ENCODE measurements around the gene TESK2.

Gene TESK2

DNA sequence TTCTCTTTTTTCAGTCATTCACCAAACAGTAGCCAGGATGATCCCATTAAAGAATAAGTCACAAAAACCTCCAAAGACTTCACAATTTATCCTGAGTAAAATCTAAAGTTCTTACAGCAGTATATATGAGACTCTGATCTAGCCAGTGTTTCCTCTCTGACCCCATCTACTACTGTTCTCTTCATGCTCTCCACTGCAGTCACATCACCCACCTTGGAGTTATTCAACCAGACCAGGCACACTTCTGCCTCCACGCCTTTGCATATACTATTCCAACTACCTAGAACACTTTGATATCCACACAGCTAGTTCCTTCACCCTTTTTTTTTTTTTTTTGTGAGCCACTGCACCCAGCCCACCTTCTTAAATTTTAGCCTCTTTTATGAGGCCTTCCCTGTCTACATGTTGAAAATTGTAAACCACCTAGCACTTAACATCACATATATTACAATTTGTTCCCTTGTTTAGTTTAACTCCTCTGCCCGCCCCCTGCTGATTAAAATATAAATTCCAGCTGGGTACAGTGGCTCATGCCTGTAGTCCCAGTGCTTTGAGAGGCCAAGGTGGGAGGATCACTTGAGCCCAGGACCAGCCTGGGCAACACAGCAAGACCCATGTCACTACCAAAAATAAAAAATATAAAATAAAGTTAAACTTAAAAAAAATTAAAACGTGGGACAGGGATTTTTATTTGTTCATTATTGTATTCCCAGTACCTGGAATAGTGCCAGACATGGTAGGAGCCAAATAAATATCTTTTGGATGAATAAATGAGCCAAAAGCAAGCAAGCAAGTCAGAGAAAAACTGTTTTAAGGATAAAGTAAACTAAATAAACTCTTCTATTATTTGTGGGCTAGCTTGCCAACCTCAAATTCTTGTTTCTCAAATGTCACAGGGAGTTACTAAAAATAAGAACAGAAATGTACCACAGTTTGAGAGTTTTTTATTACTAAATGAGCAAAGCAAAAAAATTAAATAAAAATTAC is 115.6 kb downstream of the TESK2 start:
- peak; percentile 35; the same call in 2 of the 3 replicates for ATAC-seq
- TF ChIP-seq ESRRG (CRISPR knock-in tag; IDR thresholded peaks at IDR 0.05) (no peak), TCF4 (CRISPR knock-in tag; IDR thresholded peaks at IDR 0.05; ENCODE audit: borderline replicate concordance) (no peak), ARNTL (CRISPR knock-in tag; IDR thresholded peaks at IDR 0.05; ENCODE audit: borderline replicate concordance, low read depth) (no peak), GLIS3 (CRISPR knock-in tag; IDR thresholded peaks at IDR 0.05) (no peak), ISL1 (CRISPR knock-in tag; IDR thresholded peaks at IDR 0.05) (no peak), ZNF565 (CRISPR knock-in tag; conservative IDR thresholded peaks at IDR 0.05; ENCODE audit: low read depth) (no peak), TOX (CRISPR knock-in tag; IDR thresholded peaks at IDR 0.05; ENCODE audit: borderline replicate concordance) (no peak), ZFP3 (CRISPR knock-in tag; IDR thresholded peaks at IDR 0.05) (no peak), ZC3H10 (CRISPR knock-in tag; IDR thresholded peaks at IDR 0.05) (no peak), ZNF8 (CRISPR knock-in tag; IDR thresholded peaks at IDR 0.05) (no peak), CSDC2 (CRISPR knock-in tag; IDR thresholded peaks at IDR 0.05) (no peak), SNAI2 (CRISPR knock-in tag; IDR thresholded peaks at IDR 0.05) (no peak), RARB (CRISPR knock-in tag; IDR thresholded peaks at IDR 0.05) (no peak)
- TF ChIP-seq, protein P1, sequence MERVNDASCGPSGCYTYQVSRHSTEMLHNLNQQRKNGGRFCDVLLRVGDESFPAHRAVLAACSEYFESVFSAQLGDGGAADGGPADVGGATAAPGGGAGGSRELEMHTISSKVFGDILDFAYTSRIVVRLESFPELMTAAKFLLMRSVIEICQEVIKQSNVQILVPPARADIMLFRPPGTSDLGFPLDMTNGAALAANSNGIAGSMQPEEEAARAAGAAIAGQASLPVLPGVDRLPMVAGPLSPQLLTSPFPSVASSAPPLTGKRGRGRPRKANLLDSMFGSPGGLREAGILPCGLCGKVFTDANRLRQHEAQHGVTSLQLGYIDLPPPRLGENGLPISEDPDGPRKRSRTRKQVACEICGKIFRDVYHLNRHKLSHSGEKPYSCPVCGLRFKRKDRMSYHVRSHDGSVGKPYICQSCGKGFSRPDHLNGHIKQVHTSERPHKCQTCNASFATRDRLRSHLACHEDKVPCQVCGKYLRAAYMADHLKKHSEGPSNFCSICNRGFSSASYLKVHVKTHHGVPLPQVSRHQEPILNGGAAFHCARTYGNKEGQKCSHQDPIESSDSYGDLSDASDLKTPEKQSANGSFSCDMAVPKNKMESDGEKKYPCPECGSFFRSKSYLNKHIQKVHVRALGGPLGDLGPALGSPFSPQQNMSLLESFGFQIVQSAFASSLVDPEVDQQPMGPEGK (CRISPR knock-in tag; IDR thresholded peaks at IDR 0.05; ENCODE audit: borderline replicate concordance): no peak
- TF ChIP-seq, protein P2, sequence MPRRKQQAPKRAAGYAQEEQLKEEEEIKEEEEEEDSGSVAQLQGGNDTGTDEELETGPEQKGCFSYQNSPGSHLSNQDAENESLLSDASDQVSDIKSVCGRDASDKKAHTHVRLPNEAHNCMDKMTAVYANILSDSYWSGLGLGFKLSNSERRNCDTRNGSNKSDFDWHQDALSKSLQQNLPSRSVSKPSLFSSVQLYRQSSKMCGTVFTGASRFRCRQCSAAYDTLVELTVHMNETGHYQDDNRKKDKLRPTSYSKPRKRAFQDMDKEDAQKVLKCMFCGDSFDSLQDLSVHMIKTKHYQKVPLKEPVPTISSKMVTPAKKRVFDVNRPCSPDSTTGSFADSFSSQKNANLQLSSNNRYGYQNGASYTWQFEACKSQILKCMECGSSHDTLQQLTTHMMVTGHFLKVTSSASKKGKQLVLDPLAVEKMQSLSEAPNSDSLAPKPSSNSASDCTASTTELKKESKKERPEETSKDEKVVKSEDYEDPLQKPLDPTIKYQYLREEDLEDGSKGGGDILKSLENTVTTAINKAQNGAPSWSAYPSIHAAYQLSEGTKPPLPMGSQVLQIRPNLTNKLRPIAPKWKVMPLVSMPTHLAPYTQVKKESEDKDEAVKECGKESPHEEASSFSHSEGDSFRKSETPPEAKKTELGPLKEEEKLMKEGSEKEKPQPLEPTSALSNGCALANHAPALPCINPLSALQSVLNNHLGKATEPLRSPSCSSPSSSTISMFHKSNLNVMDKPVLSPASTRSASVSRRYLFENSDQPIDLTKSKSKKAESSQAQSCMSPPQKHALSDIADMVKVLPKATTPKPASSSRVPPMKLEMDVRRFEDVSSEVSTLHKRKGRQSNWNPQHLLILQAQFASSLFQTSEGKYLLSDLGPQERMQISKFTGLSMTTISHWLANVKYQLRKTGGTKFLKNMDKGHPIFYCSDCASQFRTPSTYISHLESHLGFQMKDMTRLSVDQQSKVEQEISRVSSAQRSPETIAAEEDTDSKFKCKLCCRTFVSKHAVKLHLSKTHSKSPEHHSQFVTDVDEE (CRISPR knock-in tag; IDR thresholded peaks at IDR 0.05): no peak
- TF ChIP-seq, protein P3, sequence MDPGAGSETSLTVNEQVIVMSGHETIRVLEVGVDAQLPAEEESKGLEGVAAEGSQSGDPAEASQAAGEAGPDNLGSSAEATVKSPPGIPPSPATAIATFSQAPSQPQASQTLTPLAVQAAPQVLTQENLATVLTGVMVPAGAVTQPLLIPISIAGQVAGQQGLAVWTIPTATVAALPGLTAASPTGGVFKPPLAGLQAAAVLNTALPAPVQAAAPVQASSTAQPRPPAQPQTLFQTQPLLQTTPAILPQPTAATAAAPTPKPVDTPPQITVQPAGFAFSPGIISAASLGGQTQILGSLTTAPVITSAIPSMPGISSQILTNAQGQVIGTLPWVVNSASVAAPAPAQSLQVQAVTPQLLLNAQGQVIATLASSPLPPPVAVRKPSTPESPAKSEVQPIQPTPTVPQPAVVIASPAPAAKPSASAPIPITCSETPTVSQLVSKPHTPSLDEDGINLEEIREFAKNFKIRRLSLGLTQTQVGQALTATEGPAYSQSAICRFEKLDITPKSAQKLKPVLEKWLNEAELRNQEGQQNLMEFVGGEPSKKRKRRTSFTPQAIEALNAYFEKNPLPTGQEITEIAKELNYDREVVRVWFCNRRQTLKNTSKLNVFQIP (CRISPR knock-in tag; IDR thresholded peaks at IDR 0.05; ENCODE audit: borderline replicate concordance, low read depth): no peak
- TF ChIP-seq, protein P4, sequence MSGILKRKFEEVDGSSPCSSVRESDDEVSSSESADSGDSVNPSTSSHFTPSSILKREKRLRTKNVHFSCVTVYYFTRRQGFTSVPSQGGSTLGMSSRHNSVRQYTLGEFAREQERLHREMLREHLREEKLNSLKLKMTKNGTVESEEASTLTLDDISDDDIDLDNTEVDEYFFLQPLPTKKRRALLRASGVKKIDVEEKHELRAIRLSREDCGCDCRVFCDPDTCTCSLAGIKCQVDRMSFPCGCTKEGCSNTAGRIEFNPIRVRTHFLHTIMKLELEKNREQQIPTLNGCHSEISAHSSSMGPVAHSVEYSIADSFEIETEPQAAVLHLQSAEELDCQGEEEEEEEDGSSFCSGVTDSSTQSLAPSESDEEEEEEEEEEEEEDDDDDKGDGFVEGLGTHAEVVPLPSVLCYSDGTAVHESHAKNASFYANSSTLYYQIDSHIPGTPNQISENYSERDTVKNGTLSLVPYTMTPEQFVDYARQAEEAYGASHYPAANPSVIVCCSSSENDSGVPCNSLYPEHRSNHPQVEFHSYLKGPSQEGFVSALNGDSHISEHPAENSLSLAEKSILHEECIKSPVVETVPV (CRISPR knock-in tag; IDR thresholded peaks at IDR 0.05): no peak

DNA sequence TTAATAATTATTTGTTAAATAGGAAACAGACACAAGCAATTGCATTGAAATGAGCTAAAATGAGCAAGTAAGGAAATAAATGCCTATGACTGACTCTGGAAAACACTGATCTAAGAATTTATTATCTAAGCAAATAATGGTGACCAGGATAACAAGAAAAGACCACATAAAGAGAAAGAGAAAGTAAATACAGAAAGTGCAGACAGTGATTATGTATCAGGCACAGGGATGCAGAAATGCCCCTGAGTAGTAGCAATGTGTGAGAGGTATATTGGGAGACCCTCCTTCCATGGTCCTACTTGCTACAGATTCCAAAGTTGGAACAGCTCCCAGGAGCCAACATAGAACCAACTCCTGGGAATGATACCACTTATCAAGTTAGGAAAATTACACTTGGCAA is 117.4 kb downstream of the TESK2 start:
- TF ChIP-seq ZNF70 (CRISPR knock-in tag; IDR thresholded peaks at IDR 0.05) (no peak), ZNF565 (CRISPR knock-in tag; conservative IDR thresholded peaks at IDR 0.05; ENCODE audit: low read depth) (no peak), CSDC2 (CRISPR knock-in tag; IDR thresholded peaks at IDR 0.05) (no peak), ZFP3 (CRISPR knock-in tag; IDR thresholded peaks at IDR 0.05) (no peak), ZNF8 (CRISPR knock-in tag; IDR thresholded peaks at IDR 0.05) (no peak), ESRRG (CRISPR knock-in tag; IDR thresholded peaks at IDR 0.05) (no peak), RARB (CRISPR knock-in tag; IDR thresholded peaks at IDR 0.05) (no peak)
- TF ChIP-seq, protein P2 (CRISPR knock-in tag; IDR thresholded peaks at IDR 0.05): no peak
- TF ChIP-seq, protein P5, sequence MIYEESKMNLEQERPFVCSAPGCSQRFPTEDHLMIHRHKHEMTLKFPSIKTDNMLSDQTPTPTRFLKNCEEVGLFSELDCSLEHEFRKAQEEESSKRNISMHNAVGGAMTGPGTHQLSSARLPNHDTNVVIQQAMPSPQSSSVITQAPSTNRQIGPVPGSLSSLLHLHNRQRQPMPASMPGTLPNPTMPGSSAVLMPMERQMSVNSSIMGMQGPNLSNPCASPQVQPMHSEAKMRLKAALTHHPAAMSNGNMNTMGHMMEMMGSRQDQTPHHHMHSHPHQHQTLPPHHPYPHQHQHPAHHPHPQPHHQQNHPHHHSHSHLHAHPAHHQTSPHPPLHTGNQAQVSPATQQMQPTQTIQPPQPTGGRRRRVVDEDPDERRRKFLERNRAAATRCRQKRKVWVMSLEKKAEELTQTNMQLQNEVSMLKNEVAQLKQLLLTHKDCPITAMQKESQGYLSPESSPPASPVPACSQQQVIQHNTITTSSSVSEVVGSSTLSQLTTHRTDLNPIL (CRISPR knock-in tag; IDR thresholded peaks at IDR 0.05; ENCODE audit: low read depth): no peak

More for the DNA sequence above, 117.4 kb downstream of the TESK2 start:
- no peak for ATAC-seq
